ENCODE results near the gene LEP.

Gene LEP

DNA sequence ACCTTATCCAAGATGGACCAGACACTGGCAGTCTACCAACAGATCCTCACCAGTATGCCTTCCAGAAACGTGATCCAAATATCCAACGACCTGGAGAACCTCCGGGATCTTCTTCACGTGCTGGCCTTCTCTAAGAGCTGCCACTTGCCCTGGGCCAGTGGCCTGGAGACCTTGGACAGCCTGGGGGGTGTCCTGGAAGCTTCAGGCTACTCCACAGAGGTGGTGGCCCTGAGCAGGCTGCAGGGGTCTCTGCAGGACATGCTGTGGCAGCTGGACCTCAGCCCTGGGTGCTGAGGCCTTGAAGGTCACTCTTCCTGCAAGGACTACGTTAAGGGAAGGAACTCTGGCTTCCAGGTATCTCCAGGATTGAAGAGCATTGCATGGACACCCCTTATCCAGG lies 13.4 kb downstream of the LEP start:
- H3K4me1 Mint-ChIP-seq: no peaks in the 10 kb centered on the region
- H3K36me3 Mint-ChIP-seq: no peaks in the 10 kb centered on the region
- H3K9me3 Mint-ChIP-seq: no peaks in the 10 kb centered on the region
- DNase-seq (ENCODE audit: low spot score in 2 of 2): no peak
- no peak overlapping the region for H3K4me3 Mint-ChIP-seq
- H3K27ac Mint-ChIP-seq: no peak overlapping the region
- no peak for ATAC-seq

- Mint-ChIP-seq H3K27ac (no peak overlapping the region), H3K4me3 (no peak overlapping the region), H3K4me1 (no peaks in the 10 kb centered on the region), H3K9me3 (no peaks in the 10 kb centered on the region), H3K36me3 (no peaks in the 10 kb centered on the region)
- no peak for ATAC-seq
- no peak for DNase-seq (ENCODE audit: low spot score in 2 of 2)
Measured at GRCh38 chr7:128255271-128255670, 14.2 kb downstream of the LEP start.

GRCh38 chr7:128257458-128257857 lies 16.4 kb downstream of the LEP start:
- no peaks in the 10 kb centered on the region for H3K36me3 Mint-ChIP-seq
- H3K4me1 Mint-ChIP-seq: no peaks in the 10 kb centered on the region
- DNase-seq (ENCODE audit: low spot score in 2 of 2): no peak

DNA sequence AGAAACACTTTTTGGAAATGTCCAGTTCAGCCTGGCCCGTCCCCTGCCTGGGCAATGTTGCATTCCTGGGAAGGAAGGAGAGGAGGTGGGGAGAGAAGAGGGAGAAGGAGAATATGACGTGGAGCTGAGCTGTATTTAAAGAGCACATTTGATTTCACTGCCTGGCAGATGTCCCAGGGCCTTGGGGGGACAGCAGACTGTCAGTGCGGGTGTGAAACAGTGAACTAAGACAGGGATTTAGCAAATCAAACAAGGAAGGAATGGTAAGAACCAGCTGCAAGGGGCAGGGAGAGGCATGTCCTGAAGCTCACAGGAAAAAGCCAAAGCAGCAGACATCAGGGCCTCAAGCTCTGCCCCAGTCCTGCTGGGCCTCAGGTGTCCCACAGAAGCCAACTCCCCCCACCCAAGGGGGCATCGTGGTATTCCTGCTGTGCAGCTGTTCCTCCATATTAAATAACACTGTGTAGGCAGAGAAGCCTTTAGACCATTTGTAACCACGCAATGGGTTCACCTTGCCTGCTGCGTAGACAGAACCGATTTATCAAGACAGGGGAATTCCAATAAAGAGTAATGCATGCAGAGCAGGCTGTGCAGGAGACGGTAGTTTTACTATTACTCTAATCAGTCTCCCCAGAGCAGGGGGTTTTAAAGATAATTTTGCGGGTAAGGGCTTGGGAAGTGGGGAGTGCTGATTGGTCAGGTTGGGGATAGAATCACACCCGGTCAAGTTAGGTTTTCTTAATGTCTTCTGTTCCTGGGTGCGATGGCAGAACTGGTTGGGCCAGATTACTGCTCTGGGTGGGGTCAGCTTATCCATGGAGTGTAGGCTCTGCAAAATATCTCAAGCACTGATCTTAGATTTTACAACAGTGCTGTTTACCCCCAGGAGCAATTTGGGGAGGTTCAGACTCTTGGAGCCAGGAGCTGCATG lies 18.3 kb downstream of the LEP start:
- Mint-ChIP-seq H3K27ac (no peak overlapping the region), H3K36me3 (no peaks in the 10 kb centered on the region), H3K4me3 (no peak overlapping the region), H3K9me3 (no peaks in the 10 kb centered on the region), H3K4me1 (no peaks in the 10 kb centered on the region)
- DNase-seq (ENCODE audit: low spot score in 2 of 2): no peak
- ATAC-seq: no peak

More at GRCh38 chr7:128257458-128257857, 16.4 kb downstream of the LEP start:
- H3K27ac Mint-ChIP-seq: no peak overlapping the region
- H3K9me3 Mint-ChIP-seq: no peaks in the 10 kb centered on the region
- H3K4me3 Mint-ChIP-seq: no peak overlapping the region
- ATAC-seq: no peak

DNA sequence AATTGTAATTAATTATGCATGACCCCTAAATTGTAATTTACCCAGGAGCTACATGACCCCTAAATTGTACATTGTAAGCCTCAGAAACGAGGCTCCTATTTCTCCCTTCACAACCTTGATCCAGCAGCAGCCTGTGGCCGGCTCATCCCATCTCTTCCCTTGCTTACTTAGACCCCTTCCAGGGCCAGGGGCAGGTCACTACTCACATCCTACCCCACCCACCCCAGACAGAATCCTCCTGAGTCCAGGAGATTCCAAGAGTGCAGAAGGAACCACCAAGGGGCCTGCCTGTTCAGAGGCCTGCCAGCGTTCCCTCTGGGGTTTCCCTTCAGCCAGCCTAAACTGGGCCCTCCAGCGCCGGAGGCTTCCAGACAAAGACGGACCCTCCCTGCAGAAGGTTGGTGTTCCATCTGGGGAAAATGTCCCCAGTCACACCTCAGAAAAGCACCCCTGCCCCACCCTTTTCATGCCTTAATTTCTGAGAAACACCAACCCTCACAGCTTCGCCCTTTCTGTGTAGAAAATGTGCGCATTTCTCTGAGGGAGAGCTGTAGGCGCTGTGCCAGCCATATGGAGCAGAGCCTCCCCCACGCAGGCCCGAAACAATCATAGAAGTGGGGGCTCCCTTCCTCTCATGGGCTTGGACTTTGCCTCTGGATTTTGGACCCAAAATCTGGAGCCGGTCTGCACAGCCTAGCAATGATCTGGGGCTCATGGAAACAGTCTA lies 19.2 kb downstream of the LEP start:
- no peaks in the 10 kb centered on the region for H3K9me3 Mint-ChIP-seq

DNA sequence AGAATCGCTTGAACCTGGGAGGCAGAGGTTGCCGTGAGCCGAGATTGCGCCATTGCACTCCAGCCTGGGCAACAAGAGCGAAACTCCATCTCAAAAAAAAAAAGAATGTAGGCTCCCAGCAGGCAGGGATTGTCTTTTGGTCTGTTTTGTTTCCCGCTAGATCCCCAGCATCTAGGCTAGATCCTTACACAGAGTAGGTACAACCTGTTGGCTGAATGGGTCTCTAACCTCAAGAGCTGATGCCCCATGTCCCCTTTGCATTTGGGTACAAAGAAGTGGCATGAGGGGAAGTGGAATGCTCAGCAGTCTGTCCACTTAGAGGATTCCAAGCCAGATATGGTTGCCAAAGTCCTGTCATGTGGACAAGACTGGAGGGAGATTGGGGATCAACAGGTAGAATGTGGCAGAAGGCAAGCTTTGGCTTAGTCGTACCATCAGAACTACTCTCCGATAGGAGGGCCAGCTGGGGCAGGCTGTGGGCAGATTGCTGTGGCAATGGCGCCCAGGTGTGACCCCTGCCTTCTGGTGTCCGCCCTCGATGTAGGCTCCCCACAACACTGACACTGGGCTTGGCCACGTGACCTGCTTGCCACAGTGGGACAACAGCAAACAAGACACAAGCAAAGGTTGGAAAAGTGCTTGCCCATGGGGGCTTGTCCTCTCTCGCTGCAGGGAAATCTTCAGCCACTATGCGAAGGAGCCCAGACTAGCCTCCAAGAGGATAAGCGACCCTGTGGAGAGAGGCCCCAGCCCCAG lies 21.4 kb downstream of the LEP start:
- DNase-seq (ENCODE audit: low spot score in 2 of 2) (no peak), ATAC-seq (no peak)
- no peaks in the 10 kb centered on the region for H3K9me3 Mint-ChIP-seq
- H3K27ac Mint-ChIP-seq: no peak overlapping the region
- H3K36me3 Mint-ChIP-seq: no peaks in the 10 kb centered on the region
- H3K4me3 Mint-ChIP-seq: no peak overlapping the region
- H3K4me1 Mint-ChIP-seq: no peaks in the 10 kb centered on the region

More for the DNA sequence above, 19.2 kb downstream of the LEP start:
- Mint-ChIP-seq H3K36me3 (no peaks in the 10 kb centered on the region), H3K27ac (no peak overlapping the region), H3K4me1 (no peaks in the 10 kb centered on the region), H3K4me3 (no peak overlapping the region)
- ATAC-seq (no peak), DNase-seq (ENCODE audit: low spot score in 2 of 2) (no peak)

GRCh38 chr7:128263420-128263819 lies 22.3 kb downstream of the LEP start:
- Mint-ChIP-seq H3K27ac (no peak overlapping the region), H3K9me3 (no peaks in the 10 kb centered on the region), H3K4me3 (no peak overlapping the region), H3K36me3 (no peaks in the 10 kb centered on the region), H3K4me1 (no peaks in the 10 kb centered on the region)
- ATAC-seq (no peak), DNase-seq (ENCODE audit: low spot score in 2 of 2) (no peak)

DNA sequence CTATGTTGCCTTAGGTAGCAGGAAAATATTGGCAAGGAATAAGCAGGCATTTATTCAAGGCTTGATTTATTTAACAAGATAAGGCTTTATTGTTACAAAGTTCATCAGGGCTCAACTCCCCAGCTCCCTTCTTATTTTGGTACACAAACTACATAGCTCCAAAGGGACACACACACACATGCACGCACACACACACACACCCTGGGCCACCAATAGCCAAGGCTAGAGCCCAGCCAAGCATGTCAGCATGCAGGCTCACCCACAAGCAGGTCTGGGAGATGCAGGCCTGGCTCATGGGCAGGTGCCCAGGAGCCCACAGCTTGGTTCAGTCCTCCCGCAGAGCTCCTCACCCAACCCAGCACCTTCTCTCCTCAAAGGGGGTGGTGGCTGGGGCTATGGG lies 23.4 kb downstream of the LEP start:
- Mint-ChIP-seq H3K27ac (no peak overlapping the region), H3K4me1 (no peaks in the 10 kb centered on the region), H3K9me3 (no peaks in the 10 kb centered on the region), H3K4me3 (no peak overlapping the region), H3K36me3 (no peaks in the 10 kb centered on the region)
- ATAC-seq (no peak), DNase-seq (ENCODE audit: low spot score in 2 of 2) (no peak)

DNA sequence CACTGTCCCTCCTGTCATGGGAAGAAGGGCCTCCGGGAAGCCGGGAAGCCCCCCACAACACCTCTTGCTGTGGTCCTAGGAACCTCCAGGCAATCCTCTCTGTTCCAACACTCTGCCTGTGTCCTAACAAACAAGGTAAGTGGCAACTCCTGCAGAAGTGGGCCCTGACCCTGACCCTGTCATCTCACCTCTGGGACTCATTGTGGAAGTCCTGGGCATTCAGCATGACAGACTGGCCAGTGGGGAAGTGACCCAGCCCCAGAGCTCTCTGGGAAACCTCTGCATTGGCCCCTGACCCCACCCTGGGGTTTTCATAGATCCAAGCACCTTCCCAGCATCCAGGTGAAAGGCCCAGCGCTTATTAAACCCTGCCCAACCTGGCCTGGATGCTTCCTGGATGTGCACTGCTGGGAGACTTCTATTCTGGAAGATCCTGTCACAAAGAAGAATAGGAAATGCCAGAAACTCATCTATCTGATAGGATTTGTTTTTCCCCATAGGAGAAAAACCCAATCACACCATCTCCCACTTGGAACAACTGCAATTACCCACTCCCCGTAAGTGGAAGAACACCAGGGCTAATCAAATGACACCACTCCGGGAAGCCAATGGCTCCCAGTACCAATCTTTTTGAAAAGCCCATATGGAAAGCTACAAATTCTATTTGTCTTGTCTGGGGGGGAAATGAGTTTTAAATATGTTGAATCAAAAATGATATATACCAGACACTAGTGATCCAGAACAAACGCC lies 24.3 kb downstream of the LEP start:
- no peak for ATAC-seq
- H3K4me3 Mint-ChIP-seq: no peak overlapping the region
- DNase-seq (ENCODE audit: low spot score in 2 of 2): no peak
- no peaks in the 10 kb centered on the region for H3K4me1 Mint-ChIP-seq
- no peak overlapping the region for H3K27ac Mint-ChIP-seq
- no peaks in the 10 kb centered on the region for H3K36me3 Mint-ChIP-seq
- no peaks in the 10 kb centered on the region for H3K9me3 Mint-ChIP-seq

DNA sequence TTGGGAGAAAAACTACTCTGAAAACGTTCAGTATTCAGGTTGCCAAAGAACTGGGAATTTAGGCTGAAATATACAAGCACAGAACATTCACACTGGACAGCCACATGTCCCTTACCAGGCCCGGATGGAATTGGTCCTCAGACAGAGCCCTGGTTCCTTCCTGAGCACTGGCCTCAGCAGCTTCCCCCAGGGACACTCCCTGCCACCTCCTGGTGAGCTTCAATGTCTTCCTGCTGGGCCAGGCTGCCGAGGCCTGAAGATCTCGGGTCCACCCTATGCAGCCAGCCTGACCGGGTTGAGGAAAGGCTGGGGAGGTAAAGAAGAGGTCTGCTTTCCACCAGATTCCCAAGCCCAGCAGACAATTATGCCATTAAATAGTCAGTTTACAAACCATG lies 24.8 kb downstream of the LEP start:
- no peak overlapping the region for H3K4me3 Mint-ChIP-seq
- no peaks in the 10 kb centered on the region for H3K9me3 Mint-ChIP-seq
- no peak for ATAC-seq
- DNase-seq (ENCODE audit: low spot score in 2 of 2): no peak
- H3K4me1 Mint-ChIP-seq: no peaks in the 10 kb centered on the region
- no peaks in the 10 kb centered on the region for H3K36me3 Mint-ChIP-seq
- H3K27ac Mint-ChIP-seq: no peak overlapping the region

- no peaks in the 10 kb centered on the region for H3K36me3 Mint-ChIP-seq
- DNase-seq (ENCODE audit: low spot score in 2 of 2): no peak
- H3K9me3 Mint-ChIP-seq: no peaks in the 10 kb centered on the region
- no peak overlapping the region for H3K27ac Mint-ChIP-seq
- H3K4me1 Mint-ChIP-seq: no peaks in the 10 kb centered on the region
- no peak for ATAC-seq
- no peak overlapping the region for H3K4me3 Mint-ChIP-seq
Measured at GRCh38 chr7:128266529-128266882, 25.4 kb downstream of the LEP start.

GRCh38 chr7:128266883-128267594 lies 26.0 kb downstream of the LEP start:
- DNase-seq (ENCODE audit: low spot score in 2 of 2): no peak
- no peak for ATAC-seq
- H3K4me3 Mint-ChIP-seq: no peak overlapping the region
- H3K36me3 Mint-ChIP-seq: no peaks in the 10 kb centered on the region
- H3K27ac Mint-ChIP-seq: no peak overlapping the region
- H3K9me3 Mint-ChIP-seq: no peaks in the 10 kb centered on the region
- no peaks in the 10 kb centered on the region for H3K4me1 Mint-ChIP-seq

DNA sequence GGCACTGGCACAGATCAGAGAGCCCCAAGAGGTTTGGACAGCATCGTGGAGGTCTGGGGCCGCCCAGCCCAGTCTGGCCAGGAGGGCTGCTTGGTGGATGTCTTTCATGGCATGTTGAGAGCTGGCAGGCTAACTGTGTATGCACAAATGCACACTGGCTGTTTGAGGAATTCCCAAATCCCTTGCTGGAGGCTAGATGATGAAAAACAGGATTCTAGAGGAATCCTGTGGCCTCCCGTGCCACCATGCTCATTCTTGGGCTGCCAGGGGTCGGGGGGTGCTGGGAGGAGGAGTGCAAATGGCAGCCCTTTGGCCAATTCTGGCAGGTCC lies 26.5 kb downstream of the LEP start:
- H3K27ac Mint-ChIP-seq: no peak overlapping the region
- no peak overlapping the region for H3K4me3 Mint-ChIP-seq
- H3K4me1 Mint-ChIP-seq: no peaks in the 10 kb centered on the region
- no peaks in the 10 kb centered on the region for H3K36me3 Mint-ChIP-seq
- H3K9me3 Mint-ChIP-seq: no peaks in the 10 kb centered on the region
- ATAC-seq (no peak), DNase-seq (ENCODE audit: low spot score in 2 of 2) (no peak)

DNA sequence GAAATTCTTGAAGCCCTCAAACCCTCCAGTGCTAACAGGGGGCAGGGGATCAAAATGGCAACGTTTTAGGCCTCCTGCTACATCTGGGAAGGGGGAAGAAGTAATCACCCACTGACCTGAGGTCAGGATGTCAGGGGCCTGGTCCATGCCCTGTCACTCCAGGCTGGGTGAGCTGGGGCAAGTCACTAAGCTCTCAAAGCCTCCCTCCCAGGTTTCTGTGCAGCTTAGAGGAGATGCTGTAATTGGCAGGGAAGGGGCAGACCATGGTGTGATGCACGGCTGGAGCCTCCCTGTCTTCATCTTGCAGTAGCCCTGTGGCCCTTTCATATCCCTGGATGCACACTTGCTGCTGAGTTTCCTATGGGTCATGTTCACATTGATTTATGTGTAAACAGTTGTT lies 27.2 kb downstream of the LEP start:
- Mint-ChIP-seq H3K36me3 (no peaks in the 10 kb centered on the region), H3K9me3 (no peaks in the 10 kb centered on the region), H3K4me3 (no peak overlapping the region), H3K27ac (no peak overlapping the region), H3K4me1 (no peaks in the 10 kb centered on the region)
- ATAC-seq (no peak), DNase-seq (ENCODE audit: low spot score in 2 of 2) (no peak)
